Stimulated activated CD4-positive, alpha-beta T cell treated with anti-CD3 and anti-CD28 coated beads, Interleukin-1b, Interleukin-23, amount 100 ng/mL, for 48 hours (primary cell): ENCODE results near the gene S100A1.

ENCODE experiments used
- DNase-seq: peaks from one replicate; pipeline ENCODE4 v3.0.0-alpha.2; 2020

S100A1 gene

GRCh38 chr1:153611356-153611755 is 16.9 kb upstream of the S100A1 start:
- no peak for DNase-seq

DNA sequence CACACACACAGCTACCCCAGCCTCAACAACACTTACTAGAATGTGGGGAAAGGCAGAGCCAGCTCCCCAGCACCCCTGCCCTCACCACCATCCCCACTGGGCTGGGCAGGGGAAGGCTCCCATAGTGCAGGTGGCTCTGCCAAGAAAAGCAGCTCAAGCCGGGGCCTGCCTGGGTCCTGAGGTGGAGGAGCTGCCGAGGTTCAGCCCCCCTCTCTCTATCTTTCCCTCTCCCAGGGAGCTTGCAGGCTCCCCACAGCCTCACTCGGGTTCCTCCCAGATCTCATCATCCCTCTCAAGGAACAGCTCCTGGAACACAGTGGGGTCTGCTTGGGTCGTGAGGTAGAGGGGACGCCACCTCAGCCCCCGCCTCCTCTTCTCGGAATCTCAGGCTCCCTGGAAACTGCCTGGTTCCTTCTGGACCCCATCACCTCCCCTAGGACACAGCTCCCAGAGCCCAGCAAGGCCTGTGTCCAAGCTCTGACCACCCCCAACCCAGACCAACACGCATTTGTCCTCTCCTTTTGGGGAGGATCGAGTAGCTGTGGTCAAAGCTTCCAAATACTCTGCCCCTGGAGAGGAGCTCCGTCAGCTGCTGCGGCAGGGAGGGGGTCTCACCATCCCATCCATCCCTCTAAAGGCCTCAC is 16.0 kb upstream of the S100A1 start:
- DNase-seq, result no peak

DNA sequence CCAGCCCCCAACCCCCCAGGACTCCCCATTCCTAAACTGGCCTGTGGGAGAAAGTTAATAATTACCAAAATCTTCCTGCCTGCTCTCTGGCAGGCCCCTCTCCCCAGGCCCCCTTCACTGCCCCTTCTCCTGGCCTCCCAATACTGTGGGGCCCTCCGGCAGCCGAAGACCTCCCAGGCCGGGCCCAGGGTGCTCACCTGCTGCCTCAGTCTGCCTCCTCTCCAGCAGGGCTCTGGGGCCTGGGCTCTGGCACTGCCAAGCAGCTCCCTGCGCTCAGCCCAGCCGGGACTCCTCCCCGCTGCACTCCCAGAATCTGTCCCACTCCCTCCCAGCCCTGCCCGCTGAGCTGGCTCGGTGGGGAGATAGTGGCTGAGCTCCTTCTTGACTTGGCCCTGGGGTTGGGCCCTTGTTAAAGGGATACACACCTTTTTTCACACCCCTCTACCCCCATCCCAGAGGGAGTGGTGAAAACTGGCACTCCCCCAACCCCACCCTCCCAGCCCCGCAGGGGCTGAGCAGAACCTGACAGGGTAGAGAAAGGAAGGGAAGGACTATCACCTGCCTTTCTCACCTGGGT is 15.4 kb upstream of the S100A1 start, which contains the start of gene S100A16:
S100A16 (minus strand) TSS at position 383 of the 577 bp plus-strand sequence. CDS start 4,986 bp downstream, outside the sequence.
- DNase-seq, result no peak

GRCh38 chr1:153613406-153613805 is 14.8 kb upstream of the S100A1 start:
- DNase-seq, result no peak

DNA sequence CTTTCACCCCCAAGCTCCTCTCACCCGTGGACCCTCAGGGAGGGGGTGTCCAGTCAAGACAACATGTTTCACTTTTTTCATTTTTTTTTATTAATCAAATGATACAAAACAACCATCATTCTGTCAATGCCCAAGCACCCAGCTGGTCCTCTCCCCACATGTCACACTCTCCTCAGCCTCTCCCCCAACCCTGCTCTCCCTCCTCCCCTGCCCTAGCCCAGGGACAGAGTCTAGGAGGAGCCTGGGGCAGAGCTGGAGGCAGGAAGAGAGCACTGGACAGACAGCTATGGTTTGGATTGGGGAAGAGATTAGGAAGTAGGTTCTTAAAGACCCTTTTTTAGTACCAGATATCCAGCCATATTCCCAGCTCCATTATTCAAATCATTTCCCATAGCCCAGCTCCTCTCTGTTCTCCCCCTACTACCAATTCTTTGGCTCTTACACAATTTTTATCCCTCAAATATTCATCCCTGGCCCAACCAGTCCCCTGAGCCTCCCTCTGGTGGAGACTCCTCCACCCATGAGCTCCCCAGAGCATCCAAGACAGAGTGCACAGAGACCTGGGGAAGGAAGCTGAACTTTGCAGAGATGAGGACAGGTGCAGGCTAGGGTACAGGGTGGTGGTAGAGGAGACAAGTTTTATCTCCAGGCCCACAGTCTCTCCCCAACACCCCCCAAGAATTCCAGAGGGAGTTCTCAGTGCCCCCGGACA is 13.9 kb upstream of the S100A1 start:
- DNase-seq, result no peak

DNA sequence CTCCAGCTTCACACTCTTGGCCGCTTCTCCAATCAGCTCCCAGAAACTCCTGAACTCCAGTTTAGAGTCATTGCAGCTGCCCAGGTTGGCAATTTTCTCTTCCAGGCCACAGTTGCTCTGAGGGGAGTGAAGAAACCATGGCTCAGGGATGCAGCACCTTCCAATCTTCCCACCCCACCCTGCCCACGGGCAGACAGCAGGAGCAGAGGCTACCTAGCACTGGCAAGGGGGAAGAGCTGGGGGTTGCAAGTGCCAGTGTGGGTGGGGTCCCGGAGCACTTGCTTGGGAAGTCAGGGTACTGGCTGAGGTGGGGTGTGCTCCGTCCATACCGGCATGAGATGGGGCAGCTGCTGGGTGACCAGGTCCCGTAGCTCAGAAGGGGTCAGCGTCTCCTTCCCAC is 13.3 kb upstream of the S100A1 start:
- DNase-seq, result no peak

GRCh38 chr1:153615406-153615805 is 12.8 kb upstream of the S100A1 start:
- no peak for DNase-seq

DNA sequence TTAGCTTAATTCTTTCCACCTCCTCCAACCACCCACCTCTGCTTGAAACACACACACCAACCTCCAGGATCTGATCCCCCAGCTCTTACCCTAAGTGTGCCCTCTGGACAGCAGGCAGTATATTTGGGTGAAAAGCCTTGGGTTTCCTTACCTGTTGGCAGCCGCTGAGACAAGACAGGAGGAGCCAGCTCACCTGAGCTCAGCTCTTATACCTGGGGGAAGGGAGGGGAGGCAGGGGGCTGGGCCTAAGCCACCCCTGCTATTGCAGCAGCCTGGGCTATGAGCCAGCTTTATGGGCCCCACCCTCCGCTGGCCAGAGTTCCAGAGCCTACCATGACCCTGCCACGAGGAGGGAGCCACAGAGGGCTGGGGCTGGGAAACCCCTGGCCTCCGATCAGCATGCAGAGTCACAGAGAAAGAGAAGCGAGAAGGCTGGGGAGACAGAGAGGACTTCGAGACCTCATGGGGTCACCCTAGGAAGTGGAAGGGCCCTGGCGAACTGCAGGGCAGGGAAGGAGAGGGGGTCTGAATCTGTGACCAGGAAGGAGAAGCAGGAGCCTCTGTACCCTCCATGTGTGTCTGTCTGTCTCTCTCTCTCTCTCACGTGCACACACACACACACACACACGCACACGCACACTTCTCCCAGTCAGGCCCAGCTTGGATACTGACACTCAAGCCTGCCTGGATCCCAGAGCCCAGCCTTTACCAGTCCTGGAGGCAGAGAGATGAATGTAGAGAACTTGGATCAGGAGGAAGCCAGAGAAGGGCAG is 11.9 kb upstream of the S100A1 start, which contains the start of gene S100A14:
S100A14 (minus strand) TSS at position 182 of the 773 bp plus-strand sequence. CDS start 467 bp downstream, outside the sequence.
- no peak for DNase-seq

DNA sequence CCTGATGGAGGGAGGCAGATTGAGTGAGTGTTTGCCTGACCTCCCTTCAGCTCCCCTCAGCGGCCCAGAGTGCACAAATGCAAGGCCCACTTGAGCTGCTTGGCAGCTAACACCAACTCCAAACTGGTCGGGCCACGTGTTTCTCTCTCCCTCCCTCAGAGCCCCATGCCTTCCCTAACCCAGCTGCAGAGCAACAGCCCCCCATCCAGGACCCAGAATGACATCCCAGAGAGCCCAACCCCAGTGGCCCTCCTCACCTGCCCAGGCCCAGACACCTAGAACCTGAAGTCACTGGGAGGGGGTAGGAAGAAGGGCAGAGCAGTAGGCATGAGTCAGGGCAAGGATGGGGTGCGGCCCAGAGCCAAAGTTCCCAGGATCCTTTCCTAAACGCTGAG is 11.3 kb upstream of the S100A1 start:
- no peak for DNase-seq

GRCh38 chr1:153617663-153618062 is 10.6 kb upstream of the S100A1 start:
- DNase-seq, result no peak

GRCh38 chr1:153619171-153619570 is 9.1 kb upstream of the S100A1 start:
- DNase-seq, result no peak

- no peak for DNase-seq
These were observed 5.1 kb upstream of the S100A1 start for GRCh38 chr1:153623101-153623500.

GRCh38 chr1:153624965-153625611 is 3.1 kb upstream of the S100A1 start:
- DNase-seq, result no peak

DNA sequence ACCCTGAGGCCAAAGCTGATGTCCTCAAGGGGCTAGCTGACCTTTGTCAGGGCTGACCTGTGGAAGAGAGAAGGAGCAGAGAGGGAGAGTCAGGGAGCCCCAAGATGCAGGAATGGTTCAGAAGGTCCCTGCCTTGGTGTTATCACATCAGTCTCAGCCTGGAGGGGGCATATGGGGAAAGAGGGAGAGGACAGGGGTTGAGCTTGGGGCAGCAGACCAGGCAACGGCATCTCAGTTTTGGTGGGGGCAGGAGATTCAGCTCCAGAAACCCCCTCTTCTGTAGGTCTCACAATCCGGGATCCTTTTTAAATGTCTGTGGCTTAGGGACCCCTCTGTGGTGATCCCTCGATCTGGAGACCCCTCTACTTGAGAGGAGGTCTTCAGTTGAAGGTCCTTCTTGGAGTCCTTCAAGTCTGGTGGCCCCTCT is 1.7 kb upstream of the S100A1 start:
- DNase-seq, result no peak

DNA sequence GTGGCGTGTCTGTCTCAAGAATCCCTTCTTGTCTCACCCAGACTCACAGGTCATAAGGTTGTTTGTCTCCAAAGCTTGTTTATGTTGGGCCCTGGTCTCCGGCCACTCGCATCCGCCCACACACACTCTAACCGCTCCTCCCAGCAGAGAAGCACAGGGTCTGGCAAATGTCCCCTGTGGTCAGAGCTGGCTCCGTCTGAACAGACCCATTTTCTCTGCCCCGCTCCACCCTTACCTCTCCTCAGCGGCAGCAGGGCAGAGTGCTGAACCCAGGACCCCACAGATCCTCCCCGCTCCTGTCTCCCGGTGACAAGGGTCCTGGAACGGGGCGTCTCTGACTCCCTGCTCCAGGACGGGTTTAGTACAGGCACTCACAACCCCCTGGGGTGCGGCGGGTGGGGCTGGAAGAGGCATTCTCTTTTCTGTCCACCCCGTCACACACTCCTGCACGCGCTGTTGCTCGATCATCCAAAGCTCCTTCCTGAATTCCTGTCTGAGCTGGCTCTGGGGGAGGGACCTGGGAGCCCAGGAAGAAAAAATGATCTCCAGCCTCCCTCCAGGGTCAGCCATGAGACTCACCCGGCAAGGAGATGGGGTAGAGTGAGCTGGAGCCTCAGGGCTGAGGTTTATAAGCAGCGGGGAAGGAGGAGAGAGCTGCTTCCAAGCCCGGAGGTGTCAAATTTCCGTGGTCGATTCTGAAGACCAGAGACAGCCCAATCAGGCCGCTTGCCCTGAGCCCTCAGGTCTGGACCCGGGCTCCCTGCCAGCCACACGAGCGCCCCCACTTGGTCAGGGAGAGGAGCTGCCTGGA is 1.1 kb upstream of the S100A1 start, which contains the start of gene S100A13:
S100A13 (minus strand) TSS at position 602 of the 811 bp plus-strand sequence. CDS start 1,033 bp downstream, outside the sequence.
- DNase-seq, result no peak

GRCh38 chr1:153628638-153629342 is 556 bp downstream of the S100A1 start:
- no peak for DNase-seq

- DNase-seq, result no peak
These were observed 1.1 kb downstream of the S100A1 start for GRCh38 chr1:153629343-153629665.

- no peak for DNase-seq
These were observed 1.7 kb downstream of the S100A1 start for GRCh38 chr1:153629971-153630370.

DNA sequence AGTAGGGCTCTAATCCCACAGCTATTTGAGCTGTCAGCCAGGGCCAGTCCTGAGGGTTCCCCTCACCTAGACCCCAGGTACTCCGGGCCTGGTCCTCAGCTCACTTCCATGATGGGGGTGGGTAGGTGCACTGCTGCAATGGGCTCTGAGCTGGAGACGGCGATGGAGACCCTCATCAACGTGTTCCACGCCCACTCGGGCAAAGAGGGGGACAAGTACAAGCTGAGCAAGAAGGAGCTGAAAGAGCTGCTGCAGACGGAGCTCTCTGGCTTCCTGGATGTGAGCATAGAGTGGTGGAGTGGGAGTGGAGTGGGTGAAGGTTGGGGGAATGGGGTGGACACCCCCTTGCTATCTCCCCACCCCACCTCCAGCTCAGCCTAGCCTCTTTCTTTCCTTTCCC is 2.1 kb downstream of the S100A1 start:
- DNase-seq, result no peak

DNA sequence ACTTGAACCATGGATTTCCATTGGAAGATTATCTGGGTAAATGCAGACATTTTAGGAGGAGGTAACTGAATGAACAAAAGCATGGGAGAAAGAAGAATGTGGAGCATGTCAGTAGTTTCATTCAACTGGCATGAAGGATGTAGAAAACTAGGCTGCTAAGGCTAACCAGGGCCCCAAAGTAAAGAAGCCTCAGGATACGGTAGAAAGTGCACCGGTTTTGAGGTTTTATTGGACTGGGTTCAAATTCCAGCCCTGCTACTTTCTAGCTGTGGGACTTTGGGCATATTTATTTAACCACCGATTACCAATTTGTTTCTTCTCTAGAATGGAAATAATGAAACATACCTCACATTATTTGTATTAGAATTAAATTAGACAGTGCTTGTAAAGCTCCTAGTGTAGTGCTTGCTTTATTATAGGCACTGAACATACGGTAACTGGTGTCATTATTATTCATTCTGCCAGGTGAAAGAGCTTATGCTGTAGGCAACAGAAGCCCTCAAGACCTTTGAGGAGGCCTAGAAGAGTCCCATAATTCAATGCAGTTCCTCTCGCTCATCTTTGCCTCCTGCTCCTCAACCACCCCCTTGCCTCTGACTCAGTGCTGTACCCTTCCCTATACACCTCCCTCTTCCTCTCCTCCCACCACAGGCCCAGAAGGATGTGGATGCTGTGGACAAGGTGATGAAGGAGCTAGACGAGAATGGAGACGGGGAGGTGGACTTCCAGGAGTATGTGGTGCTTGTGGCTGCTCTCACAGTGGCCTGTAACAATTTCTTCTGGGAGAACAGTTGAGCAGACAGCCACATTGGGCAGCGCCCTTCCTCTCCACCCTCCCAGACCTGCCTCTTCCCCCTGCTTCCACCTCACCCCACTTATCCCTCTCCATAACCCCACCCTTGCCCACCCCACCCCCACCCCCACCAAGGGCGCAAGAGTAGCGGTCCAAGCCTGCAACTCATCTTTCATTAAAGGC is 3.1 kb downstream of the S100A1 start:
- no peak for DNase-seq
